ENCODE results near the gene KLHL29. TPM values are rescaled to one million over a fixed set of nuclear protein-coding genes. Genes with fewer than 3 reads are reported as not detected.

KLHL29 gene
- total RNA-seq, 1 experiment from 2014 or later: 1.9 TPM

DNA sequence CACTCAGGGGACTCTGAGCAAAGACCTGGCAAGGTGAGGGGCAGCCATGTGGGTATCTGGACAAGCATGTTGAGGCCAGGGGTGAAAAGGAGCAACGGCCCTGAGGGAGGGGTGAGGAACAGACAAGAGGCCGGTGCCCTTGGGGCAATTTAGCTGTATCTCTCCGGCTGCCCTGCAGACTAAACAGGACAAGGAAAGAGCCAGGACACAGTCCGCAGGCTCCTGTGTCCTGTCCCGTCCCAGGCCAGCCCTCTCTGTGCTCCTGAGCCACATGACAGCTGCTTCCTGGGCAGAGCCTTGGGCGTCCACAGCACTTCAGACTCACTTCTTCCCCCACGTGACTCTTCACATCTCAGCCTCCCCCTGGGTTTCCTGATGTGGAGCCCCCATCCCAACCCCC is 206.1 kb downstream of the KLHL29 start:
- H3K4me1 ChIP-seq (replicated peaks): peaks cover 34% of the 10 kb centered on the region
- no peaks in the 10 kb centered on the region for H3K27me3 ChIP-seq (replicated peaks)
- no peaks in the 10 kb centered on the region for H3K9me3 ChIP-seq (replicated peaks)
- H3K4me3 ChIP-seq: no peak overlapping the region
- no peak for DNase-seq (ENCODE audit: low read depth in 1 of 2, low spot score in 2 of 2)
- H3K36me3 ChIP-seq: no peaks in the 10 kb centered on the region
- no peak overlapping the region for H3K27ac ChIP-seq

DNA sequence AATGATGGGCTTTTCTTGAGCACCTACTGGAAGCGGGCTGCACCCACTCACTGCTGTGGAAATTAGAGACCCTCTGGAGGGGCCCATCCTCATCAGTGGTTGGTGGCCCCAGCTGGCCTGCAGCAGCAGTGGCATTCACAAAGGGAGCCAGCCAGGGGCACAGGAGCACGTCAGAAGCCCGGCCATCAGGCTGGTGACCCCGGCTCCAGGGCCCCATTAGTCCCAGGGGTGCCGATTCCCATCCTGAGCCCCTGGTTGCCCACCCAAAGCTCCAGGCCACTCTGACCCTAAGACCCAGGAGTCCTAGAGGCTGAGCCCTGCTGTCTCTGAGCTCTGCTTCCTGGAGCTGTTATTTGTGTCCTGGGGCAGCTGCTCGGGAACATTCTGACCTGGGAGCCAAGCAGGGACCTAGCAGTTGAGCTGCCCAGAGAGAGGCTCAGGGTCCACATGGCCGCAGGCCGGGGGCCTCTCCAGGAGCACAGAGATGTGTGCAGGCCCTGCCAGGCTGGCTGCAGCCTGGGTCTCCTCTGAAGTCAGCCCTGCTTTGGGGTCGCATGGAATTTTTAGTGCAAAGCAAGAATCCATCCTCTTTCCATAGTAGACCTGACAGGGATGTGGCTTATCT is 207.2 kb downstream of the KLHL29 start:
- DNase-seq (ENCODE audit: low read depth in 1 of 2, low spot score in 2 of 2): no peak
- no peak overlapping the region for H3K27ac ChIP-seq
- no peaks in the 10 kb centered on the region for H3K9me3 ChIP-seq (replicated peaks)
- H3K4me3 ChIP-seq: no peak overlapping the region
- no peaks in the 10 kb centered on the region for H3K36me3 ChIP-seq
- H3K27me3 ChIP-seq (replicated peaks): no peaks in the 10 kb centered on the region
- peaks cover 44% of the 10 kb centered on the region for H3K4me1 ChIP-seq (replicated peaks)

DNA sequence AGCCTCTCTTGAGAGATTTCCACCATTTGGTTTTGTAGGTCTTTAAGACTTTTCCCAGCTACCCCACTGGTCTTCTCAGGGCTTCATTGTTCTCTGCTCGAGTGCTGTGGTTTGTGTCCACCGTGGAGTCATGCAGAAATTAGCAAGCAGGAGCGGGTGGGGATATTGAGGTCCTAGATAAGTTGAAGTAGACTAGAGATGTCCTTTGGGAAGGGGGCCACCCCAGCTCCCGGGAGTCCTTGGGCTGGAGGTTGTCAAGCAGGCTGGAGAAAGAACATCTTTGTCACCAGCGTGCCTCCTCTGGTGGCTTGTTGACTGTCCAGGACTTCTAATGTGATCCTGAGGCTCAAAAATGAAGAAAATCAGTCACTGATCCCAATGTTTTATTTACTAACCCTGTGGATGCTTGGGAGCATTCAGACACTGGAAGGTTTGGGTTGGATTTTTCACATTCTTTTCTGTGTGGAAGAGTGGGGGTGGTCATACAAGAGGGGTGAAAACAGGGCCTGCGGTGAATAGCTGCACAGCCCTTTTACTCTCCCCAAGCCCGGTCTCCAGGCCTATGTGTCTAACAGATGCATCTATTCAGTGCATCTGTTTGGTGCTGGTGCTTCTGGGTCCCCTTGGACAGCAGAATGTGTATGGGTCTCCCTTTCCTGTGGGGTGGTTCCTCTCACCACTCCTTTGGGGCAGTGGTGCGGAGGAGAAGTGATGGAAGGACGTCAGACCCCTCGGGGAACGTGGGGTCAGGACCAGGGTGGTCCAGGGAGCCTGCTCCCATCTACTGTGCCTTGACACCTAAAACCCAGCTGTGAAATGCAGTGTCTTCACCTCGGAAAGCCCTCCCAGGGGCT is 208.1 kb downstream of the KLHL29 start:
- peaks cover 44% of the 10 kb centered on the region for H3K4me1 ChIP-seq (replicated peaks)
- H3K9me3 ChIP-seq (replicated peaks): no peaks in the 10 kb centered on the region
- no peak overlapping the region; the same call in 1 of the 2 replicates for H3K27ac ChIP-seq
- DNase-seq (ENCODE audit: low read depth in 1 of 2, low spot score in 2 of 2): peak in 1 of 2 experiments; percentile 25
- no peaks in the 10 kb centered on the region for H3K27me3 ChIP-seq (replicated peaks)
- H3K36me3 ChIP-seq: no peaks in the 10 kb centered on the region
- no peak overlapping the region for H3K4me3 ChIP-seq

DNA sequence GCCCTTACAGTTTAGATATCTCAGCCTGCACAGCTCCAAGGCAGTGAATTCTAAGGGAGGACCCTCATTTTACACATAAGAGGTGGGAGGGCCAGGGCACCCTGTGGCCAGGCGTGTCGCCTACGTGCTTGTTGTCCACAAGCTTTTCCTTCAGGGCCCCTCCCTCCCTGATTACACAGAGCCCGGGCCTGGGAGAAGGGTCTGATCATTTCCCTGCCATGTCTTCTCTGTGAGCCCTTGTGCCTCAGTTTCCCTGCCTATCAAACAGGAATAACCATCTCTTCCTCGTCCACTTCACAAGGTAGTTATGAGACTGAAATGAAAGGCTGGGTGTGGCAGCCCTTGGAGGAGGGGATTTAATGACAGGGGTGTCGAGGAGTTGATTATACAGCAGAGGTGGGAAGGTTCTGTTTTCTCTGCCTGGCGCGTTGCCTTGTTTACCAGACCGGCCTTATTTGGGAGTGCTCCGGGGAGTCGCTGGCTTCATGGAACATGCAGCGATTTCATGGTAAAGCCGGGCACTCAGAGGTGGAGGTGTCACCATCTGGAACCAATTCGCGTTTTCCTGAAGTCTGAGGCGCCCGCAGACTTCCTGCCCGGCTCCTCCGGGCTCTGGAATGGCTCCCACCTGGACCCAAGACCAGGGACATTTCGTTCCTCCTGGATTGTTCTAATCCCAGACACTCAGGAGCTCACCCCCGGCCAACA is 208.9 kb downstream of the KLHL29 start:
- Histone ChIP-seq H3K4me1 (replicated peaks) (peaks cover 44% of the 10 kb centered on the region), H3K4me3 (no peak overlapping the region), H3K27me3 (replicated peaks) (no peaks in the 10 kb centered on the region), H3K36me3 (no peaks in the 10 kb centered on the region), H3K27ac (peak overlapping the region; percentile 96), H3K9me3 (replicated peaks) (no peaks in the 10 kb centered on the region)
- peak in 1 of 2 experiments; percentile 37 for DNase-seq (ENCODE audit: low read depth in 1 of 2, low spot score in 2 of 2)

DNA sequence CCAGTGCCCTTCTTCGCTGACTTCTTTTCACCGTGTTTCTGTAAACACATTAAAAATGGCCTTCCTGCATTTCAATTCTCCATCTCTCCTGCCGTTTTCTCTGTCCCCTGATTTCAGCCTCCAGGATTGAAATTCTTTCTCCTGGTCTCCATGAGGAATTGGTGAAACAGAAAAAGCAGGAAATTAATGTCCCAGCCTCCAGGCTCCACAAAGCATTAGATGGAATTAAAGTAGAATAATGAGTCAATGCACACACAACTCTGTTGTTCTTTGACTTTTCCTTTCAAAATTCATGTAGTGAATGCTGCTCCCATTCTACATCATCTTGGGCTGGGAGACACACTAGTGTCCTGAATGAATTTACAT is 209.5 kb downstream of the KLHL29 start:
- Histone ChIP-seq H3K9me3 (replicated peaks) (no peaks in the 10 kb centered on the region), H3K36me3 (no peaks in the 10 kb centered on the region), H3K27ac (peak overlapping the region; percentile 96), H3K4me1 (replicated peaks) (peaks cover 44% of the 10 kb centered on the region), H3K27me3 (replicated peaks) (no peaks in the 10 kb centered on the region), H3K4me3 (no peak overlapping the region)
- no peak for DNase-seq (ENCODE audit: low read depth in 1 of 2, low spot score in 2 of 2)

DNA sequence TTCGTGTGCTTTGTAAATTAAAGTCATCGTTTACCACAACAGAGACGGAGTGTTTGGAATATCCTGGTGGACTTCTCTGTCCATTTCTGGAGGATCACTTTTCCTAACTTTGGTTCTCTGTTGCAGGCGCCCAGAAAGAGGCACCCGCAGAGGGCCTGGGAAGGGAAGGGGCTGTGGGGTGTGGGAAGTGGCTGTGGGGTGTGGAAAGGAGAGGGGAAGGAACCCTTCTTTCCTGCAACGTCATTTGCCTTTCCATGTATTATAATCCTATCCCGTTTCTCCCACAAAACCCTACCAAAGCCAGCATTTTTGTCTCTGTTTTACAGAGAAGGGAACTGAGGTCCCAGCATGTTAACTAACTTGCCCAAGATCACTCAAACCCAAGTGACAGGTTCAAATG is 210.0 kb downstream of the KLHL29 start:
- H3K27ac ChIP-seq: peak overlapping the region; percentile 96
- H3K4me1 ChIP-seq (replicated peaks): peaks cover 44% of the 10 kb centered on the region
- H3K9me3 ChIP-seq (replicated peaks): no peaks in the 10 kb centered on the region
- no peaks in the 10 kb centered on the region for H3K36me3 ChIP-seq
- H3K27me3 ChIP-seq (replicated peaks): no peaks in the 10 kb centered on the region
- DNase-seq (ENCODE audit: low read depth in 1 of 2, low spot score in 2 of 2): no peak
- no peak overlapping the region for H3K4me3 ChIP-seq

DNA sequence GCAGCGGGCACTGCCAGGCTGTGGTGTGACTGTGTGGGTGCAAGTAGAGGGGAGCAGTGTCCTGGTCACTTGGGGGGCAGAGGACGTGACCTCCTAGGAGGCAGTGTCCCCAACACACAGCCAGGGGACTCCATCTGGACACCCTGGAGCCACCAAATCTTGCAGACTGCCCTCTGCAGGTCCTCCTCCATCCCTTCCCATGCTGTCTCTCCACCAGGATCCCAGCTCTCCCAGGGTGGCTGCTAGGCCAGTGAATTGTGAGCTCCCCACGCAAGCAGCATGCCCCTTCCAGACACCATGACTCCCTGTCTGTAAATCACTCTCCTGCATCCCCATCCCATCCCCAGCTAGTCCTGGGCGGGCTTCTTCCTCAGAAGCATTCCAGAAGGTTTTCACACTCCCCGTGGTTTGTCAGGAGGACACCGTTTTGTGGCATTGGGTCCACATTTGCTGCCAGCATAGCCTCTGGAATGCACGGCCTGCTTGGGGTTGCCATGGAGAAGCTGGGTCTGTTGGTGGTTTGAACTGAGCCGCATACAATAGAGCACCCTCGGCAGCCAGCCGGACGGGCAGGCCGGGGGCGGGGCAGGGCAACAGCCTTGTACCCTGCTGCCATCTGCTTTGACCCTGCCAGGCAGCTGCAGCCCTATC is 210.7 kb downstream of the KLHL29 start:
- H3K36me3 ChIP-seq: no peaks in the 10 kb centered on the region
- no peaks in the 10 kb centered on the region for H3K27me3 ChIP-seq (replicated peaks)
- peak overlapping the region; percentile 96 for H3K27ac ChIP-seq
- peaks cover 44% of the 10 kb centered on the region for H3K4me1 ChIP-seq (replicated peaks)
- H3K9me3 ChIP-seq (replicated peaks): no peaks in the 10 kb centered on the region
- DNase-seq (ENCODE audit: low read depth in 1 of 2, low spot score in 2 of 2): peak; percentile 92 to 96
- H3K4me3 ChIP-seq: peak overlapping the region; percentile 2; the same call in 1 of the 2 replicates

DNA sequence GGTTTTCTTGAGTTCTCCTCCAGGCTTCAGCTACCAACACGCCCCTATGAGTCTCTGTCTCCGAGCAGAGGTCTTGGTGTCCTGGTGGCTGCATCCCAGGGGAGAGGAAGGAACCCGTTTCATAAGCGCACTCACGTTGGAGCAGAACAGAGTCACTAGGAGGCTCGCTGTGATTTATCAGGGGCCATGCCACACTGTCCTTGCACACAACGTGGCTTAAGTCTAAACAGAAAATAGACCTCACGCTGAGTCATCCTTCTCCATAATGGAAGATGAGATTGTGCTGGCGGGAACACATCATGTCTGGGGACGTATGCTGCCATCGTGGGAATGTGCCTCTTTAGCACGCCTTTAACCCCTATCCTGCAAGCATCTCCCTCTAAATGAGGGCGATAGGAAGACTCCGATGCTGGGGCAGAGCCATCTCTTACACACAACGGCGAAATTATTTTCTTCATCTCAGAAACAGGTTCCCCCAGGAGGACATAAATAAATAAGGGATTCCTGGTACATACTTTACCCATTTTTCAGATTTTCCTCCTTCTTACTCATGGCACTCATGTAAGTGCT is 211.4 kb downstream of the KLHL29 start:
- peak; percentile 71 to 90 for DNase-seq (ENCODE audit: low read depth in 1 of 2, low spot score in 2 of 2)
- Histone ChIP-seq H3K27me3 (replicated peaks) (no peaks in the 10 kb centered on the region), H3K4me1 (replicated peaks) (peaks cover 50% of the 10 kb centered on the region), H3K9me3 (replicated peaks) (no peaks in the 10 kb centered on the region), H3K27ac (peak overlapping the region; percentile 96), H3K4me3 (peak overlapping the region; percentile 2; the same call in 1 of the 2 replicates), H3K36me3 (no peaks in the 10 kb centered on the region)

DNA sequence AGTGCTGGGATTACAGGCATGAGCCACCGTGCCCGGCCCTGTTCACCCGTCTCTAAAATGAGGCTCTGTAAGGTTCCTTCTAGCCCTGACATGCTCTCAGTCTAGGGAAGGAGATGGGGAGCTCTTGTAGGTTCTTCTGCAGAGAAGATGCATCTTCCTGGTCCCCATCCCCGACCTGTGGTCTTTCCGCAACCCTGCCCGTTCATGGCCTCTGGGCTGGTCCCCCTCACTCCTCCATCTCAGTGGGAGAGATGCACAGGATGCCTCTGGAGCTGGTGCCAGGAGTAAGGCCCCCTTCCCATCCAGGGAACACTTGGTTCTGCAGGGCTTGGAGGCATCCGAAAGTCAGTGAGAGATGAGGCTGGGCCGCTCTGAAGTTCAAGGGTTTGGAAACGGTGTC is 212.7 kb downstream of the KLHL29 start:
- no peaks in the 10 kb centered on the region for H3K27me3 ChIP-seq (replicated peaks)
- H3K36me3 ChIP-seq: no peaks in the 10 kb centered on the region
- no peak for DNase-seq (ENCODE audit: low read depth in 1 of 2, low spot score in 2 of 2)
- H3K27ac ChIP-seq: no peak overlapping the region
- H3K9me3 ChIP-seq (replicated peaks): no peaks in the 10 kb centered on the region
- H3K4me3 ChIP-seq: no peak overlapping the region
- H3K4me1 ChIP-seq (replicated peaks): peaks cover 63% of the 10 kb centered on the region

DNA sequence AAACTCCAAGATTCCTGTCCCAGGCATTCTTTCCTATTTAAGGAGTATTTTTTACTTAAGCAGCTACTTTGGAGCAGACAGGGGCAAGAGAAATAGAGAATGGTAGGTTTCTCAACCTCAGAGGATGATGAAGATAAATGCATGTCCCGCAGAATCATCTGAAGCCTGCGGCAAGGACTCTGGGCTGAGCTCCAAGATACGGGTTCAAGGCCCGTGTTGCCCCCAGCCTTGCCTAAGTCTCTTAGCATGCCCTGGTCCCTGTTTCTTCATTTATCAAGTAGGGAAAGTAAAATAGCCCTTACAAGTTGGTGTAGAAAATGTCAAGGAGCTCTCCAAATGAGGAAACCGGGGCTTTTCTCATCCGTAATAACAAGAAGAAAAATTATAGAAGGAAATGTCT is 214.0 kb downstream of the KLHL29 start:
- H3K4me3 ChIP-seq: no peak overlapping the region
- H3K27me3 ChIP-seq (replicated peaks): no peaks in the 10 kb centered on the region
- H3K27ac ChIP-seq: no peak overlapping the region
- no peaks in the 10 kb centered on the region for H3K36me3 ChIP-seq
- H3K4me1 ChIP-seq (replicated peaks): peaks cover 55% of the 10 kb centered on the region
- DNase-seq (ENCODE audit: low read depth in 1 of 2, low spot score in 2 of 2): no peak
- no peaks in the 10 kb centered on the region for H3K9me3 ChIP-seq (replicated peaks)

DNA sequence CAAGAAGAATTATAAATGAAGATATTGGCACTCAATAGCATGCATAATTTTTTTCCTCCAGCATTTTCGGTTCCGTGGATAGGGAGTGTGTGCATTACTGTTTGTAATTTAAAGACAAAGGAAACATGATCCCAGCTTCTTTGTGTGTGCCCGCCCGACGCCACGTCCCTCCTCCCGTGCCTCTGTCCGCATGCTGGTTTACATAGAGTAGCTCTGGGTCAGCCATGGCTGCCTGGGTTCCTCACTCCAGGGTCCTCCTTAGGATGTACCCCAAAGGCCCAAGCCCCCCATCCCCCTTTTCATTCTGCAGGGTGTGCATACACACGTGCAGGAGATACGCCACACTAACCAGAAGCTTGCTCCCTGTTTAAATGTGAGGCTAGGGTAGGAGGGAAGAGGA is 214.7 kb downstream of the KLHL29 start:
- no peak overlapping the region for H3K27ac ChIP-seq
- peaks cover 49% of the 10 kb centered on the region for H3K4me1 ChIP-seq (replicated peaks)
- DNase-seq (ENCODE audit: low read depth in 1 of 2, low spot score in 2 of 2): no peak
- H3K9me3 ChIP-seq (replicated peaks): no peaks in the 10 kb centered on the region
- no peak overlapping the region for H3K4me3 ChIP-seq
- H3K36me3 ChIP-seq: no peaks in the 10 kb centered on the region
- no peaks in the 10 kb centered on the region for H3K27me3 ChIP-seq (replicated peaks)

DNA sequence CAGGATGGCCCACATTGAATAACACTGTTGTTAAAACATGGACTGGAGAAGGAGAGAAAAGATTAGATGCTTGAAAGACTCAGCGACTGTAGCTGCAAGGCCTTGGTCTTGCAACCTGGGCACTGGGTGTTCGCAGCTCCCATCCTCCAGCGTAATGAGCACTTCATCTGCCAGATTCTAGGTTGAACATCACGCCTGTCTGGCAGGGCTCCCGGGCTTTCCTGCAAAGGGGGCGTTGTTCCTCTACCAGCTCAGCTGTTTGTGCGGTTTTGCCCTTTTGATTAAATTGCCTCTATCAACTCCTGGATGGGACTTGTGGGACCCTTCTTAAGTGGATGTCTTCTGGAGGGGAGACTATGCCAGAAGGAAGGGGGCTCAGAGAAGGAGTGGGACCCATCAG is 215.4 kb downstream of the KLHL29 start:
- 0 out of 2 replicates have a peak, but pooled peaks cover 2% of the 10 kb centered on the region for H3K9me3 ChIP-seq (replicated peaks)
- DNase-seq (ENCODE audit: low read depth in 1 of 2, low spot score in 2 of 2): no peak

DNA sequence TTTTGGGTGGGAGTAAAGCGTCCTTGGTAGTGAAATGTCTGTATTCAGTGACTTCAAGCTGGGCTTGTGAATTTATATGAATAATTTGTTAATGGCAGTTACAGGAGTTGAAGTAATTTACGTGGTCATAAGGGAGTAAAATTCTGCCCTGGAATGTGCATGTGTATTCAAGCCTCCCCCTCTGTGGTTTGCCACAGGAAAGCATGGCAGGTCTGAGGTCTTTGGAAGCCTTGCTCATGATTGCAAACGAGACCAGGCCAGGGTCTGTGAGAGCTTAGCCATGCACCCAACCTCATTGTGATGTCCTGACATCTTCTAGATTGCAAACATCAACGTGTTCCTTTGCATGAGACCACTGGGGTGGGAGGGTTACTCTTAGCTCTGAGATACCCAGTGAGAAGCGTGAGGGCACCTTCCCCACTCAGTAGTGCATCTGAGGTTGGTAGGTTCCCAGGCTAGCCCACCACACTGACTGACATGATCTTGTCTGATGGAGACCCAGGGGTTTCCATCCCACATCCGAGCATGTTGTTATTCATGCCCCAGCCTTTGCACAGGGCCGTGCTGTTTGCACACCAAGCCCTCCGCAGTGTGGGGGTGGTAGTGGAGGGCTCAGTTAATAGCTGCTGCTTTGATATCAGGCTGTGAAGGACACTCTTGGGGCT is 216.5 kb downstream of the KLHL29 start:
- Histone ChIP-seq H3K4me3 (no peak overlapping the region), H3K36me3 (no peaks in the 10 kb centered on the region), H3K27me3 (replicated peaks) (no peaks in the 10 kb centered on the region), H3K4me1 (replicated peaks) (peaks cover 31% of the 10 kb centered on the region), H3K9me3 (replicated peaks) (peaks cover 8% of the 10 kb centered on the region), H3K27ac (peak overlapping the region; percentile 74)
- peak in 1 of 2 experiments; percentile 27 for DNase-seq (ENCODE audit: low read depth in 1 of 2, low spot score in 2 of 2)

More for the DNA sequence above, 215.4 kb downstream of the KLHL29 start:
- H3K4me3 ChIP-seq: no peak overlapping the region
- no peaks in the 10 kb centered on the region for H3K36me3 ChIP-seq
- no peaks in the 10 kb centered on the region for H3K27me3 ChIP-seq (replicated peaks)
- H3K27ac ChIP-seq: no peak overlapping the region
- H3K4me1 ChIP-seq (replicated peaks): peaks cover 42% of the 10 kb centered on the region

All from SJSA1 (cell line).